22Rv1 (cell line): Measurements from ENCODE around the gene UVRAG.

Experiments used
- ZFX ChIP-seq: fragments of 450-650 bp; IDR thresholded peaks from 2 replicates; pipeline ENCODE4 v1.6.1; 2017; ENCODE audit warnings: antibody characterized with exemption, borderline replicate concordance
- TF ChIP-seq, protein P1 (sequence below): fragments of 450-650 bp; IDR thresholded peaks from 2 replicates; pipeline ENCODE4 v1.5.1; 2017; ENCODE audit warnings: mild to moderate bottlenecking

DNA sequence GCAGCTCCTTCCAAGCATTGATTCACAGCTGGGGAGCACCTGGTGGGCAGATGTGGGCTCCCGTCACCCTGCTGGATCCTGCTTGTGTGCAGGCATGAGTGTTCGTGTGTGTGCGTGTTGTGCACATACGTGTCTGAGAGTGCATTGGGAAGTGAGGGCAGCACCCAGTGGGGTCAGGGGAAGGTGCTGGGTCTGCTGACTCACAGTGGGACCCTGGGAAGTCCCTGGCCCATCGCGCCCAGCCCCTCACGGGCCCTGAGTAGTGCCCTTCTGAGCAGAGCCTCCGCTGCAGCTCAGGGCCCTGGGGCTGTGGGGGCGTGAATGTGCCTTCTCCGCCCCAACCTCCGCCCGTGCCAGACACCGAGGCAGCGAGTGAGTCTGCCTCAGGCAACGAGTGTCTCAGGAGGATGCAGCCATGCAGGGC lies 354.5 kb downstream of the UVRAG start:
- TF ChIP-seq, protein P1, sequence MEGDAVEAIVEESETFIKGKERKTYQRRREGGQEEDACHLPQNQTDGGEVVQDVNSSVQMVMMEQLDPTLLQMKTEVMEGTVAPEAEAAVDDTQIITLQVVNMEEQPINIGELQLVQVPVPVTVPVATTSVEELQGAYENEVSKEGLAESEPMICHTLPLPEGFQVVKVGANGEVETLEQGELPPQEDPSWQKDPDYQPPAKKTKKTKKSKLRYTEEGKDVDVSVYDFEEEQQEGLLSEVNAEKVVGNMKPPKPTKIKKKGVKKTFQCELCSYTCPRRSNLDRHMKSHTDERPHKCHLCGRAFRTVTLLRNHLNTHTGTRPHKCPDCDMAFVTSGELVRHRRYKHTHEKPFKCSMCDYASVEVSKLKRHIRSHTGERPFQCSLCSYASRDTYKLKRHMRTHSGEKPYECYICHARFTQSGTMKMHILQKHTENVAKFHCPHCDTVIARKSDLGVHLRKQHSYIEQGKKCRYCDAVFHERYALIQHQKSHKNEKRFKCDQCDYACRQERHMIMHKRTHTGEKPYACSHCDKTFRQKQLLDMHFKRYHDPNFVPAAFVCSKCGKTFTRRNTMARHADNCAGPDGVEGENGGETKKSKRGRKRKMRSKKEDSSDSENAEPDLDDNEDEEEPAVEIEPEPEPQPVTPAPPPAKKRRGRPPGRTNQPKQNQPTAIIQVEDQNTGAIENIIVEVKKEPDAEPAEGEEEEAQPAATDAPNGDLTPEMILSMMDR: no peak
- no peak for TF ChIP-seq ZFX
